ENCODE data around the gene TMEM179.

Gene TMEM179

DNA sequence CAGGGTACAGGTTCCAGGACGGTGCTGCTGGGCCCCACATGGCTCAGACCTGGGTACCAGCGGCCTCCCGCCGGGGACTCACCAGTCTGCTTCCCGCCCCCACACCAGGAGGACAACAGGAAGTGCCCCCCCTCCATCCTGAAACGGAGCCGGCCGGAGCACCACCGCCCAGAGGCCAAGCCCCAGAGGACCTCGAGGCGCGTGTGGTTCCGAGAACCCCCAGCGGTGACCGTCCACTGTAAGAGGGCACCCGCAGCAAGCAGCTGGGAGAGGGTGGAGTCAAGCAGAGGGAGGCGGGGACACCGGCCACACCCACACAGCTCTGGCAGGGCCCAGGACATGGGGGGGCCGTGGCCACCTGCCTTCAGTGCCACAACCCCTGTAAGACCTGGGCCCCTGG, 16.9 kb downstream of the TMEM179 start:
- no peak for TF ChIP-seq EP300 (IDR thresholded peaks at IDR 0.05; ENCODE audit: borderline replicate concordance)
- no peak for TF ChIP-seq CREB1 (IDR thresholded peaks at IDR 0.05; ENCODE audit: low read depth)
- no peak for TF ChIP-seq ZBTB7A (IDR thresholded peaks at IDR 0.05; ENCODE audit: low read depth)
- no peak for TF ChIP-seq RAD21 (IDR thresholded peaks at IDR 0.05; ENCODE audit: low read depth)
- TF ChIP-seq TCF12 (IDR thresholded peaks at IDR 0.05; ENCODE audit: low read depth): no peak
- no peak for TF ChIP-seq TAF1 (IDR thresholded peaks at IDR 0.05; ENCODE audit: low read depth)
- TF ChIP-seq, protein P1, sequence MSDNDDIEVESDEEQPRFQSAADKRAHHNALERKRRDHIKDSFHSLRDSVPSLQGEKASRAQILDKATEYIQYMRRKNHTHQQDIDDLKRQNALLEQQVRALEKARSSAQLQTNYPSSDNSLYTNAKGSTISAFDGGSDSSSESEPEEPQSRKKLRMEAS (IDR thresholded peaks at IDR 0.05): no peak
- TF ChIP-seq, protein P2, sequence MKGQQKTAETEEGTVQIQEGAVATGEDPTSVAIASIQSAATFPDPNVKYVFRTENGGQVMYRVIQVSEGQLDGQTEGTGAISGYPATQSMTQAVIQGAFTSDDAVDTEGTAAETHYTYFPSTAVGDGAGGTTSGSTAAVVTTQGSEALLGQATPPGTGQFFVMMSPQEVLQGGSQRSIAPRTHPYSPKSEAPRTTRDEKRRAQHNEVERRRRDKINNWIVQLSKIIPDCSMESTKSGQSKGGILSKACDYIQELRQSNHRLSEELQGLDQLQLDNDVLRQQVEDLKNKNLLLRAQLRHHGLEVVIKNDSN (IDR thresholded peaks at IDR 0.05): no peak
- TF ChIP-seq, protein P3, sequence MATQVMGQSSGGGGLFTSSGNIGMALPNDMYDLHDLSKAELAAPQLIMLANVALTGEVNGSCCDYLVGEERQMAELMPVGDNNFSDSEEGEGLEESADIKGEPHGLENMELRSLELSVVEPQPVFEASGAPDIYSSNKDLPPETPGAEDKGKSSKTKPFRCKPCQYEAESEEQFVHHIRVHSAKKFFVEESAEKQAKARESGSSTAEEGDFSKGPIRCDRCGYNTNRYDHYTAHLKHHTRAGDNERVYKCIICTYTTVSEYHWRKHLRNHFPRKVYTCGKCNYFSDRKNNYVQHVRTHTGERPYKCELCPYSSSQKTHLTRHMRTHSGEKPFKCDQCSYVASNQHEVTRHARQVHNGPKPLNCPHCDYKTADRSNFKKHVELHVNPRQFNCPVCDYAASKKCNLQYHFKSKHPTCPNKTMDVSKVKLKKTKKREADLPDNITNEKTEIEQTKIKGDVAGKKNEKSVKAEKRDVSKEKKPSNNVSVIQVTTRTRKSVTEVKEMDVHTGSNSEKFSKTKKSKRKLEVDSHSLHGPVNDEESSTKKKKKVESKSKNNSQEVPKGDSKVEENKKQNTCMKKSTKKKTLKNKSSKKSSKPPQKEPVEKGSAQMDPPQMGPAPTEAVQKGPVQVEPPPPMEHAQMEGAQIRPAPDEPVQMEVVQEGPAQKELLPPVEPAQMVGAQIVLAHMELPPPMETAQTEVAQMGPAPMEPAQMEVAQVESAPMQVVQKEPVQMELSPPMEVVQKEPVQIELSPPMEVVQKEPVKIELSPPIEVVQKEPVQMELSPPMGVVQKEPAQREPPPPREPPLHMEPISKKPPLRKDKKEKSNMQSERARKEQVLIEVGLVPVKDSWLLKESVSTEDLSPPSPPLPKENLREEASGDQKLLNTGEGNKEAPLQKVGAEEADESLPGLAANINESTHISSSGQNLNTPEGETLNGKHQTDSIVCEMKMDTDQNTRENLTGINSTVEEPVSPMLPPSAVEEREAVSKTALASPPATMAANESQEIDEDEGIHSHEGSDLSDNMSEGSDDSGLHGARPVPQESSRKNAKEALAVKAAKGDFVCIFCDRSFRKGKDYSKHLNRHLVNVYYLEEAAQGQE (IDR thresholded peaks at IDR 0.05; ENCODE audit: low read depth): no peak
- TF ChIP-seq TEAD4 (IDR thresholded peaks at IDR 0.05): no peak

DNA sequence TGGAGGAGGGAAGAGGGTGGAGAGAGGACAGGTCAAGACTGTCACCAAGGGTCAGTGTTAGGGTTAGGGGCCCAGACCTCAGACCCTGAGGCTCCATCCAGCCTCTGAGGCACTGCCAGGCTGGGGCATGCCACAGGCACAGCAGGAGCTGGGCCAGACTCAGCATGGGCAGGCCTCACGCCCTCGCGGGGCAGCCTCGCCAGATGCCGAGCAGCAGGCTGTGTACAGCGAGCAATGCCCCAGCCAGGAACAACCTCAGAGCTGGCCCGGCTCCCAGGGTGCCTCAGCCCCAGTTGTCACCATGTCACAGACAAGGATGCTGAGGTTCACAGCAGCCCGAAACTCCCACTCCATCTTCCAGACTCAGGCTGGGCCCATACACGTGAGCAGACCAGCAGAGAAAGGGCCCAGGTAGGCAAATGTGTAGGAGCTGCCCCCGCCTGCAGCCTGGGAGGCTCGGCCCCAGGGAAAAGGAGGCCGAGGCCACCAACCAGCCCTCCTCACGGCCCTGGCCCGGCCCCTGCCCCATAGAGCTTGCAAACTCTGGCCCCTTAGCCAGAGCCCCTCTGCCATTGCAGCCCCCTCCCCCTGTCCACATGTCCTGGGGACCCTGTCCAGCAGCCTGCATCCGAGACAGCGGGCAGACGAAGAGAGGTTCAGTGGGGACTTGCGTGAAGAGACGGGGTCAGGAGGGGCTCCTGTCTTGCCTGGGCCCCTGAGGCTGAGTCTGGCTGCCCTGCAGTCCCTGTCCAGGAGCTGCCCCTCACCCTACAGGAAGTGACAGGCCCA, 17.5 kb downstream of the TMEM179 start:
- TF ChIP-seq TEAD4 (IDR thresholded peaks at IDR 0.05) (no peak), TCF12 (IDR thresholded peaks at IDR 0.05; ENCODE audit: low read depth) (no peak)

DNA sequence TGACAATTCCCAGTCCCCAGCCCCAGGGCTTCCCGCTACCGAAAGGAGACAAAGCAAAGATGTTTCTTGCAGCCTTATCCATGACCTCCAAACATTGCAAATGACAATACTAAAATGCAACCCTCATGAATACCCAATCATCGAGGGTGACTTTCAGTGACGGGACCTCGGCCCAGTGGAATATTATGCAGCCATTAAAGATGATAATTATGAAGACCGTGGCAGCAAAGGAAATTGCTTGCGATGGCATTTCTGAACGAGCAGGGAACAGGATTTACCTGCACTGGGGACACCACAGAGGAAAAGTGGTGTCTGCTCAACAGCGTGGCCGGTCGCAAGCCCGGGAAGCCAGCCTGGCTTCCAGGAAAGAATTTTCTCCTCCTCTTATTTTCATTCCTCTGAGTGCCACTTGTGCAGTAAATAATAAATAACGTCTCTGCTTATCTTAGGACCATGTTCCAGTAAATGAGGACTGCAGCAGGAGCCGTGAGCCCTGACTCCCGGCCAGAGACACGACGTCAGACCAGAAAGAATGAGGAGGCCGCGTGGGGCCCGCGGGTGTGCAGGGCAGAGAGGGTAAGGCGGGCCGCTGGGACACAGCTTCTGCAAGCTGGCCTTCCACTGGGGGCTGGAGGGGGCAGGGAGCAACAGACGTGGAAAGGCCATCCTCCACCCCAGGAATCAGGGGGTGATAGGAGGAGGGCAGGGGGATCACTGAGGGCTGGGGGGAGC, 18.4 kb downstream of the TMEM179 start:
- no peak for TF ChIP-seq FOXM1 (IDR thresholded peaks at IDR 0.05; ENCODE audit: borderline replicate concordance, low read depth)
- TF ChIP-seq CEBPB (IDR thresholded peaks at IDR 0.05): no peak
- TF ChIP-seq TEAD4 (IDR thresholded peaks at IDR 0.05): no peak
- TF ChIP-seq, protein P3 (IDR thresholded peaks at IDR 0.05; ENCODE audit: low read depth): no peak
- no peak for TF ChIP-seq YY1 (IDR thresholded peaks at IDR 0.05; ENCODE audit: low read depth)
- no peak for TF ChIP-seq CREB1 (IDR thresholded peaks at IDR 0.05; ENCODE audit: low read depth)
- no peak for TF ChIP-seq NFIC (IDR thresholded peaks at IDR 0.05)
- no peak for TF ChIP-seq EGR1 (IDR thresholded peaks at IDR 0.05)
- TF ChIP-seq, protein P1 (IDR thresholded peaks at IDR 0.05): no peak
- TF ChIP-seq EP300 (IDR thresholded peaks at IDR 0.05; ENCODE audit: borderline replicate concordance): no peak

DNA sequence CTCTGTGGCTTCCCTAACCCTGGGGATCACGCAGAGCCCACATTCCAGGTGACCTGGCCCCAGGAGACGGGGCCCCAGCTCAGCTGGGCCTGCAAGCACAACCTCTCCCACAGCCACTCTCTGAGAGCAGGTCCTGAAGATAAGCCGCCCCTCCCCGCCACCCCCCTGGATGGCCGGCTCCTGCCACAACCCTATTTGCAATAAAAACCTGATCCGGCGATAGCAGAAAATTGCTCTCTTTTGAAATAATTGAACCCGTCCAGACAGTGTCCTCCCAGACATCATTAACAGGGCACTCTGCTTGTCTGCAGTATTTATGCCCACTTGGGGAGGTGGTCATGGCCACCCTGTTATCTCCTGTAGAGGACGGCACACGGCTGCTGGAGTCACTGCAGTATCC, 20.0 kb downstream of the TMEM179 start:
- TF ChIP-seq, protein P2 (IDR thresholded peaks at IDR 0.05): no peak
- TF ChIP-seq, protein P1 (IDR thresholded peaks at IDR 0.05): no peak
- TF ChIP-seq EP300 (IDR thresholded peaks at IDR 0.05; ENCODE audit: borderline replicate concordance): no peak
- TF ChIP-seq ZBTB7A (IDR thresholded peaks at IDR 0.05; ENCODE audit: low read depth): no peak
- no peak for TF ChIP-seq CEBPB (IDR thresholded peaks at IDR 0.05)
- TF ChIP-seq NFIC (IDR thresholded peaks at IDR 0.05): no peak
- TF ChIP-seq, protein P3 (IDR thresholded peaks at IDR 0.05; ENCODE audit: low read depth): no peak
- TF ChIP-seq FOXM1 (IDR thresholded peaks at IDR 0.05; ENCODE audit: borderline replicate concordance, low read depth): no peak
- TF ChIP-seq TEAD4 (IDR thresholded peaks at IDR 0.05): no peak
- no peak for TF ChIP-seq TCF12 (IDR thresholded peaks at IDR 0.05; ENCODE audit: low read depth)
- TF ChIP-seq CREB1 (IDR thresholded peaks at IDR 0.05; ENCODE audit: low read depth): no peak
- TF ChIP-seq EGR1 (IDR thresholded peaks at IDR 0.05): no peak
- no peak for TF ChIP-seq RAD21 (IDR thresholded peaks at IDR 0.05; ENCODE audit: low read depth)
- TF ChIP-seq TAF1 (IDR thresholded peaks at IDR 0.05; ENCODE audit: low read depth): no peak
- no peak for TF ChIP-seq YY1 (IDR thresholded peaks at IDR 0.05; ENCODE audit: low read depth)
